Activated CD4-positive, alpha-beta T cell treated with anti-CD3 and anti-CD28 coated beads, Interleukin-2, amount 50 U/mL, for 1 hour (primary cell): ENCODE results near the gene MERTK.
"Not testable (repeated sequence)": the region's sequence is repeated elsewhere in the genome, so short reads cannot be mapped to it uniquely, and the experiment has no call there.

Source experiments
- DNase-seq: peaks from one replicate; pipeline ENCODE4 v3.0.0-alpha.2; 2020

Gene MERTK

GRCh38 chr2:111897924-111898702 lies at the start of gene MERTK:
MERTK (plus strand) TSS chr2:111898607; CDS start chr2:111898736, 129 bp downstream.
- peak; percentile 50 for DNase-seq

- DNase-seq = peak; percentile 18
These were observed 47.8 kb upstream of the MERTK start for GRCh38 chr2:111850646-111851045.

- not testable (repeated sequence) for DNase-seq
These were observed 45.9 kb upstream of the MERTK start for GRCh38 chr2:111852544-111852943.

GRCh38 chr2:111860005-111860404 lies 38.4 kb upstream of the MERTK start:
- DNase-seq = not testable (repeated sequence)

- not testable (repeated sequence) for DNase-seq
These were observed 33.3 kb upstream of the MERTK start for GRCh38 chr2:111865124-111865523.

- not testable (repeated sequence) for DNase-seq
These were observed 25.6 kb upstream of the MERTK start for GRCh38 chr2:111872806-111873205.

GRCh38 chr2:111883661-111884591 lies 14.5 kb upstream of the MERTK start, which contains the start of gene ANAPC1:
ANAPC1 (minus strand) TSS chr2:111884193; CDS start chr2:111880825, 3,368 bp downstream.
- DNase-seq = peak; percentile 79

- DNase-seq = no peak
These were observed 13.8 kb upstream of the MERTK start for GRCh38 chr2:111884592-111884964.

- DNase-seq = no peak
These were observed 2.4 kb upstream of the MERTK start for GRCh38 chr2:111896024-111896423.

- no peak for DNase-seq
These were observed 1.8 kb upstream of the MERTK start for GRCh38 chr2:111896576-111896975.

- no peak for DNase-seq
These were observed 830 bp upstream of the MERTK start for GRCh38 chr2:111897630-111897923.

- peak; percentile 9 for DNase-seq
These were observed 502 bp downstream of the MERTK start for GRCh38 chr2:111898703-111899514.

- DNase-seq = no peak
These were observed 2.5 kb downstream of the MERTK start for GRCh38 chr2:111900859-111901258.

- no peak for DNase-seq
These were observed 5.1 kb downstream of the MERTK start for GRCh38 chr2:111903516-111903915.

GRCh38 chr2:111903930-111904439 lies 5.6 kb downstream of the MERTK start:
- no peak for DNase-seq

- DNase-seq = no peak
These were observed 6.5 kb downstream of the MERTK start for GRCh38 chr2:111904726-111905474.

- DNase-seq = not testable (repeated sequence)
These were observed 7.1 kb downstream of the MERTK start for GRCh38 chr2:111905475-111905869.

- DNase-seq = no peak
These were observed 7.8 kb downstream of the MERTK start for GRCh38 chr2:111905990-111906735.

- no peak for DNase-seq
These were observed 10.2 kb downstream of the MERTK start for GRCh38 chr2:111908578-111908977.

- no peak for DNase-seq
These were observed 10.7 kb downstream of the MERTK start for GRCh38 chr2:111909079-111909478.

GRCh38 chr2:111909997-111910396 lies 11.6 kb downstream of the MERTK start:
- DNase-seq = not testable (repeated sequence)
